Panc1 (cell line): ENCODE data around the gene TOM1L1.

Experiments
- CTCF ChIP-seq: fragments of 450-650 bp; IDR thresholded peaks from 2 replicates; pipeline ENCODE4 v1.5.1; 2017; ENCODE audit warnings: mild to moderate bottlenecking
- TF ChIP-seq, protein P1 (sequence below), 2 experiments: IDR thresholded peaks; 2 replicates each; pipeline ENCODE4 v1.6.1; 2011 to 2012; ENCODE audit warnings: low read depth in 2 of 2, control low read depth in 1 of 2, low read length in 1 of 2, mild to moderate bottlenecking in 1 of 2, moderate library complexity in 1 of 2; ENCODE audit not compliant: insufficient read depth in 1 of 2

DNA sequence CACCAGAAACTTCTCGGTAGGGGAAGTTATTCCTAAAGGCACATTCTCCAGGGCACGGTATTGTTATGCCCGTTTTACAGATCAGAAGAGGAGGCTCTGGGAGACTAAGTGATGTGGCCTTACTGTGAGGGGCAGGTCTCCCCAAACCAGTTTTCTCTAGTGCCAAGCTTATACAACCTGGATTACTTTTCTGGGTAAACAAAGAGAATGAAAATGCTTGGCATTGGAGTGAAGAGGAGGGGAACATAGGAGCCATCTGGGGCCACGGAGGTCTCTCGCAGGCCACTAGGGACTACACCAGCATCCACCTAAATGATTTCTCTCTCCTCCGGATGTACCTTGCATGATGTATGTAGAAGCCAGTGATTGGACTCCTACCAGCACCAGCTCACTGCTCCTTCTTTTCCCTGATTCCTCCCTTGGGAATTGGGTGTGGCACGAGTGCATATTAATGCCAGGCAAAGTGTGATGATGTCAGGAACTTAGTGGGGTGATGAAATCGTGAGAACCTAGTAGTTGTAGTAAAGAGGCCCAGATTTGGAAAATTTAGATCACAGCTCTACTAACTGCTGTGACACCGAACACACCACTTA lies 674 bp downstream of the TOM1L1 start:
- TF ChIP-seq CTCF = no peak
- TF ChIP-seq, protein P1, sequence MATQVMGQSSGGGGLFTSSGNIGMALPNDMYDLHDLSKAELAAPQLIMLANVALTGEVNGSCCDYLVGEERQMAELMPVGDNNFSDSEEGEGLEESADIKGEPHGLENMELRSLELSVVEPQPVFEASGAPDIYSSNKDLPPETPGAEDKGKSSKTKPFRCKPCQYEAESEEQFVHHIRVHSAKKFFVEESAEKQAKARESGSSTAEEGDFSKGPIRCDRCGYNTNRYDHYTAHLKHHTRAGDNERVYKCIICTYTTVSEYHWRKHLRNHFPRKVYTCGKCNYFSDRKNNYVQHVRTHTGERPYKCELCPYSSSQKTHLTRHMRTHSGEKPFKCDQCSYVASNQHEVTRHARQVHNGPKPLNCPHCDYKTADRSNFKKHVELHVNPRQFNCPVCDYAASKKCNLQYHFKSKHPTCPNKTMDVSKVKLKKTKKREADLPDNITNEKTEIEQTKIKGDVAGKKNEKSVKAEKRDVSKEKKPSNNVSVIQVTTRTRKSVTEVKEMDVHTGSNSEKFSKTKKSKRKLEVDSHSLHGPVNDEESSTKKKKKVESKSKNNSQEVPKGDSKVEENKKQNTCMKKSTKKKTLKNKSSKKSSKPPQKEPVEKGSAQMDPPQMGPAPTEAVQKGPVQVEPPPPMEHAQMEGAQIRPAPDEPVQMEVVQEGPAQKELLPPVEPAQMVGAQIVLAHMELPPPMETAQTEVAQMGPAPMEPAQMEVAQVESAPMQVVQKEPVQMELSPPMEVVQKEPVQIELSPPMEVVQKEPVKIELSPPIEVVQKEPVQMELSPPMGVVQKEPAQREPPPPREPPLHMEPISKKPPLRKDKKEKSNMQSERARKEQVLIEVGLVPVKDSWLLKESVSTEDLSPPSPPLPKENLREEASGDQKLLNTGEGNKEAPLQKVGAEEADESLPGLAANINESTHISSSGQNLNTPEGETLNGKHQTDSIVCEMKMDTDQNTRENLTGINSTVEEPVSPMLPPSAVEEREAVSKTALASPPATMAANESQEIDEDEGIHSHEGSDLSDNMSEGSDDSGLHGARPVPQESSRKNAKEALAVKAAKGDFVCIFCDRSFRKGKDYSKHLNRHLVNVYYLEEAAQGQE (IDR thresholded peaks at IDR 0.05; ENCODE audit: insufficient read depth in 1 of 2, low read depth in 2 of 2, low read length in 1 of 2) = no peak
